ENCODE results near the gene RHOH.

DNA sequence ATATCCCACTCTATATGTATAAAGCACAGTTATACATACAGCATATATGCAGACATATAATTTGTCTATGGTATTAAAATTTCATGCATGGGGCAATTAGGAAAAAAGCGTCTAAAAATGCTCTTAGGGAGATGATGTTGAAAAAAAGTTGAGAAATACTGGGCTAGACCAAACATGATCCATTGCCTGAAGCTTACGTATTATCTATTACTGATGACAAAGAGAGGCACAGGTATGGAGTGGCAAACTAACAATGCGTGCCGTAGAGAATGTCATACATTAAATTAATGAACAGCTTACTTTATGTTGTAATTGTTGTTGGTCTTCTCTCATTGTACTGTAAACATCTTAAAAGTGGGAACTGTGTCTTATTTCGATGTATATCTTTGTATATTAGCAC is 13.9 kb downstream of the RHOH start:
- no peak for TF ChIP-seq POLR2AphosphoS5 (IDR thresholded peaks at IDR 0.05)
- TF ChIP-seq POLR2A (IDR thresholded peaks at IDR 0.05; ENCODE audit: low read depth): no peak
- TF ChIP-seq, protein P1, sequence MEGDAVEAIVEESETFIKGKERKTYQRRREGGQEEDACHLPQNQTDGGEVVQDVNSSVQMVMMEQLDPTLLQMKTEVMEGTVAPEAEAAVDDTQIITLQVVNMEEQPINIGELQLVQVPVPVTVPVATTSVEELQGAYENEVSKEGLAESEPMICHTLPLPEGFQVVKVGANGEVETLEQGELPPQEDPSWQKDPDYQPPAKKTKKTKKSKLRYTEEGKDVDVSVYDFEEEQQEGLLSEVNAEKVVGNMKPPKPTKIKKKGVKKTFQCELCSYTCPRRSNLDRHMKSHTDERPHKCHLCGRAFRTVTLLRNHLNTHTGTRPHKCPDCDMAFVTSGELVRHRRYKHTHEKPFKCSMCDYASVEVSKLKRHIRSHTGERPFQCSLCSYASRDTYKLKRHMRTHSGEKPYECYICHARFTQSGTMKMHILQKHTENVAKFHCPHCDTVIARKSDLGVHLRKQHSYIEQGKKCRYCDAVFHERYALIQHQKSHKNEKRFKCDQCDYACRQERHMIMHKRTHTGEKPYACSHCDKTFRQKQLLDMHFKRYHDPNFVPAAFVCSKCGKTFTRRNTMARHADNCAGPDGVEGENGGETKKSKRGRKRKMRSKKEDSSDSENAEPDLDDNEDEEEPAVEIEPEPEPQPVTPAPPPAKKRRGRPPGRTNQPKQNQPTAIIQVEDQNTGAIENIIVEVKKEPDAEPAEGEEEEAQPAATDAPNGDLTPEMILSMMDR (IDR thresholded peaks at IDR 0.05): no peak

Data from esophagus muscularis mucosa (tissue), 3 donors.